ENCODE measurements around the gene KLHL3.

KLHL3 gene

DNA sequence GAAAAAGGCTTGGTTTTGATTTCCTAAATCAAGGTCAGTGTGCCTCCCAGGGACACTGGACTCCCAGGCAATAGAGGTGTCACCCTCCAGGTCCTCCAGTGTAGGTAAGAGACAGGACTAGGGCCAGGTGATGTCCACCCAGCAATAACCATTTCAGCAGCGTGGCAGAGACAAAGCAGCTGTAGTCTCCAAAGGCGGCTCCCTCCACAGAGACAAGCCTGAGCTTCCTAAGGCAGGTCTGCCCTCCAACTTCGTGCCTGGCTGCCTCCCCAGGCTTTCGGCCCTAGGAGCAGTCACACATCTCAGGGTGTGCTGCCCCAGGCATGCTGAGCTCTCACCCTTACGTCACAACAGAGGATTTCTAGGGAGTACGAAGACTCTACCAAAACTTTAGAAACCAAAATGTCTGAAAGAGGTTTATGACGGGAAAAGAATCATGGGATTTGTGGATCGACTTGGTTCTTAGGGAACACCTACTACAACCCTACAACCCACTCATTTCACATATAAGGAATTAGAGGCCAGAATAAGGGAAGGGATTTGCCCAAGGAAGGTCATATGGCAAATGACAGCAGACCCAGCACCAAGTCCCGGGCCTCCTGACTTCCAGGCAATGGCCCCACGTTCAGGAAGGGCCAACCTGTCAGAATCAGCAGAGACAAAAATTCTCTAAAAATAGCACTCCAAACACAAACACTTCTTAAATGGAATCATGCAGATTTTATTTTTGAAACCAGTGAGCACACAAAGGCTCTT is 105.5 kb downstream of the KLHL3 start:
- no peak for DNase-seq

DNA sequence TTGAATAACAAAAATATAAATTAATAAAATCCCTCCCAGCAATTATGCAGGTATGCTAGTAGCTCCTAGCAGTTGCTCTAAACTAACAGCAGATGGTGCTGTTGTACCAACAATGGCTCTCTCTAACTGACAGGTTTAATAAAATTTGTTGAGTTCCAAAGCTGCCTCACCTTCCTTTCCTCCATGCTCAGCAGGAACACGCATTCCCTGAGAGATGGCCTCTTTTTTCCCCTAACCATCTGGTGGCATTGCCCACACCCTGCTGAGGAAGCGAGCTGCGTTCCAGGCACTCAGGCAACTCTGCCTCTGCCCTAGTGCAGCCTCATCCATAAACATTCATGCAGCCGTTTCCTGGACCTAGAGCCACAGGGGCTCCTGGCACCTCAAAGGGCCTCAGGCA is 106.2 kb downstream of the KLHL3 start:
- no peak for DNase-seq

DNA sequence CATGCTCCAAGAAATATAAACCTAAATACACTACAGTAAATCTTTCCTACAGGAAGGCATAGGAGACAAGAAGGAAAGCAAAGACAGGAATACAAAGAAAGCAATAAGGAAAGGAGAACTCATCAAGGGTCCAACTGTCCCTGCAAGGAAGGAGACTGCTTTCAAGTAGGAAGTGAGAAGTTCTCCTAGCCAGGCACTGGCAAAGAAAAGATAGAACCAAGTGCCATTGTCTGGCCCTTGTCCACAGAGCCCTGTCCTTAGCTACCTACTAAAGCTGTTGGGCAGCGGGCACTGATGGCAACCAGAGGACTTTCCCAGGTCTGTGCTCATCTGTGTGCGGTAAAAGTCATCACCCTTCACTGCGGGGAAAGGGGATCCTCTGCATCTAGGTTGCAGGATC is 108.2 kb downstream of the KLHL3 start:
- DNase-seq, result no peak

DNA sequence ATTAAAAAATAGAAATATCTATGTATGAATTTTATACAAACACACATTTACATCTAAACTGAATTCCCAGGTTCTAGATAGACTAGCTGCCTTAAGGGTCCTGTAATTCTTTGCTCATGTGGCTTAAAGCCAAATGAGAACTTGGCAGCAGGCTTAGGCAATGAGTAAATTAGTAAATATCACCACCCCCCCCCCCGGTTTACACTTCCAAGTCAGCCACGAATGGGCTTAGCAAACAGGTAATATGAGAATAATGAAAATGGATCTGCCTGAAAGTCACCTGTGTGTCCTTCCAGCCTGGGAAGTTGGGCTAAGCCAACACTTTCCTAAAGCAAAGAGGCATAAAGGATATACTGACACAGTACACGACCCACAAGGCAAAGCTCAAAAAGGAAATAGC is 108.6 kb downstream of the KLHL3 start:
- no peak for DNase-seq

DNA sequence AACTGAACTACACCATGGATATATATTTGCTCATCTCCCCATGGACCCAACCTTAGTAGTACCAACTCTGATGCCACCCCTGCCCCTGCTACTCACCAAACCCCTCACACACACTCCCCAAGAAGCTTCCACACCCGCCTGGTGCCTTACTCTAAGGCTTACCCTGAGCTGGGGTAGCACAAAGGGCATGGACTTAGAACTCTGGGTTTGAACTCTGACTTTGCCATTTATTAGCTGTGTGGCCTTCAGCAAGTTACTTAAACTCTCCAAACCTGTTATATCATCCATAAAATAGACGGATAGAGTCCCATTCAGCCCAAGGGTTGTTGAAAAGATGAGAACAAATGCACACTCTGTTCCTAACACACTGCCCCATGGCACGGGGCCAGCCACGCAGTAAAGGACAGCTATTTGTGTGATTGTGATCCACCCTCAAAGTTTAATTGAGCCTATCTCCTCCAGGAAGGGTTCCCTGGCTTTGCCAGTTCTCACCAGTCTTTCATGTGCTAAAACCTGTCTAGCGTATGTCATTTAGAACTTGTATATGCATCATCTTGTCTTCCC is 111.0 kb downstream of the KLHL3 start:
- no peak for DNase-seq

DNA sequence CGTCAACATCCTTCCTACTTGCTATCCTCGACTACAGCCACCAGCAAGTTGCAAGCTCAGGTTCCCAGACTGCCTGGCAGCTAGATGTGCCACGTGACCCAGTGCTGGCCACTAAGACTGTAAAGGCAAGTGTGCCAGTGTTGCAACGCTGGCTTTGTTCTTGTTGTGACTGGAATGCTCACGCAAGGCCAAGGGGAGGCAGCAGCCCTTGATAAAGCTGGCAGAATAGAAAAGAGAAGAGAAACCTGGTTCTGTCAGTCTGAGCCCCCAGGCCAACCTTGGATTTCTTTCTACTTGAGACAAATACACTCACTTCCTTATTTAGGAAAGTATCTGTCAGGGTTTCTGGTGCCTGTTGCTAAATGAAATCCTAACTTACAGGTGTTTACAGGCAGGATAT is 113.0 kb downstream of the KLHL3 start:
- DNase-seq, result no peak

DNA sequence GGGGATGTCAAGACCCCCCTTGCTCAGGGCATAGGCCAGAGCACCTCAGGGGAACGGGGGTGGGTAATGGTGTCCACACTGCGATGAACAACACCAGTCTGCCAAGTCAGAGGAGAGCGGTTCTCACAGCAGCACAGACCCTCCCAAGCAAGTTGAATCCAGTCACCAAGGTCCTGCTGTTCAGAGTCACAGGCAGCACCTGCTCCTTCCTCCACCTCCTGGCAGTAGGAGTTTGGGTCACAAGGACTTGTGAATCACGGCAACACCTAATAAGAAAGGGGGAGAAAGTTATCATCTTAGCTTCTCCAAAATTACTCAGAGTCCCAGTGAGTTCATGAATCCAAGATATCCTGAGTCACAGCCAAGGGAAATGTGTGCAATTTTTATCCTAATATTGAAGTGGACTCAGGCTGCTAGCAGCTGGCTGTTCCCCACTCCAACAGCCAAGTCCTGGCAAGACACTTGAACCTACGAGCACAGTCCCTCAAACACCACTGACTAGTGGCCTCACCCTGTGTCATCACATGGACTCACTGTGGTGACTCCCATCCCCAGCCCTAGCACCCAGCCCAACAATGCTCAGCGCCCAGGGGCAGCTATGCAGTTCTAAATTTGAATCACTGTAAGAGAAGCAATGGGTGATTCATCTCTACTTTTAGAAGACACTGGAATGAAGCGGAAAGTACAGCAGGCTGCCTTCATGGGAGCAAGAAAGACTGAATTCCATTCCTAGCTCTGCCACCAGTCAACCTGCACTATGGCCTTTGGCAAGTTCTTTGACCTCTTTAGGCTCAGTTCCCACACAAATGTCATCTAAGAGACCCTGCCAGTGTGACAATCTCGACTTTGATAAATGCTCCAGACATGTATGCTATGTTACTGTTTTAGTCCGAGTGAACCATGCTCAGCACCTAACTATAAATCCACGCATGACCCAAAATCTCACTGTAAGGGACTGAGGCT is 113.7 kb downstream of the KLHL3 start:
- DNase-seq, result no peak

DNA sequence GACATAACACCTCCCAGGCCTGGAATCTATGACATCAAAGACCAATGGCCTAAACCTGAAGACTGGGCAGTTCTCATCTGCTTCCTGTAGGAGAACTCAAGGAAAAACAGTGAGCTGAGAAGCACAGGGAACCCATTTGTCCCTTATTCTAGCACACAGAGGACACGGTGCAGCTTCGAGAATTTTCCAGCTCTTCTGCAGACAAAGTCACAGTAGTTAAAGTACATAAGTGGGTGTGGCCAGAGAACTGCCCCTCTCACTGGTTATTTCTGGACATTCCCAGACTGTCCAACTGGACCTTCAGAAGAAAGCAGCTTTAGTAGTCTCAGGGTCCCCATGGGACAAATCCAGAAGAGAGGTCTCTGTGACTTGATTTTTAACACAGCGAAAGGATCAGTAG is 114.6 kb downstream of the KLHL3 start:
- no peak for DNase-seq

DNA sequence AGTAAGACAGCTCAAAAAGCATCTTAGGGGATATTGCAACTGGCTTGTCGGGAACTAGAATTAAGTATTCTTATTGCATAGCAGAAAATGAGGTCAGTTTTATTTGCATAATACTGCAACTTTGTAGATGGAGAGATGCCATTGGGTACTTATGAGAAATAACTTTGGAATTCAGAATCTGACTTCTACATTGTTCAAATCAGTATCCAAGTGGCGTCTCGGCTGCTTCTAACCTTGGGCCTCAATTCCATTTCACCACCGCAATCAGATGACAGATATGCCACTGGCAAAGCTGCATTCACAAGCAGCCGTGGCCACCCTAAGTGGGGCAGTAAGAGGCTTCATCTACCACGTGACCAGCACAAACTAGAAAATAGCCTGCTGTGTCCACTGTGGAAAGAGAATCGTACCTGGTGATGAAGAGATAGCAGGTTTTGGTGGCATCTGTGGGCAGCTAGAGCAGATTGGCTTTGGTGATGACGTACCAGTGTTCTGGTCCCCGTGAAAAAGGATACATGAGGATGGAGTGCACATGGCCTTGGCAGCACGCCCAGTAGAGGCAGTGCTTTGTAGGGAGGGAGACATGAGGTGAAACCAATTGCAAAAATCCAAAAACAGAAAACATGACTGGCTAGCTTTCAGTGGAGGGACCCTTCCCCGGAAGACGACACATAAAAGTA is 116.6 kb downstream of the KLHL3 start:
- DNase-seq, result no peak

DNA sequence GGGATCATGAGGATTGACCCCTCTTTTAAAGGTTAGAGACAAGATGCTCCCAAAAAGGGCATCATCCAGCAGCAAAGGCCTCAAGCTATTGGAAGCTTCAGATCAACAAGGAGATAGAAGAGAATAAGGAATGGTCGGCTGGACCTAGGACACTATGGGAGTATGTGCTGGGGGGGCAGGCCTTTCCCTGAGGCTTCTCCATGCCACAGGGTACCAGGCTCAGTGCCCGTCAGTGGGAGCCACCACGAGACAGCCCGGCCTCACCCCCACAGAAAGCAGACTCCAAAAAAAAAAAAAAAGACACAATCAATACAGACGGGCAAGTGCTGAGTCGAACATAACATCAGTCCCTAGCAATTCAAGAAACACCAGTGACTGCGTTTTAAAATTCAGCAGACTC is 117.4 kb downstream of the KLHL3 start:
- no peak for DNase-seq

DNA sequence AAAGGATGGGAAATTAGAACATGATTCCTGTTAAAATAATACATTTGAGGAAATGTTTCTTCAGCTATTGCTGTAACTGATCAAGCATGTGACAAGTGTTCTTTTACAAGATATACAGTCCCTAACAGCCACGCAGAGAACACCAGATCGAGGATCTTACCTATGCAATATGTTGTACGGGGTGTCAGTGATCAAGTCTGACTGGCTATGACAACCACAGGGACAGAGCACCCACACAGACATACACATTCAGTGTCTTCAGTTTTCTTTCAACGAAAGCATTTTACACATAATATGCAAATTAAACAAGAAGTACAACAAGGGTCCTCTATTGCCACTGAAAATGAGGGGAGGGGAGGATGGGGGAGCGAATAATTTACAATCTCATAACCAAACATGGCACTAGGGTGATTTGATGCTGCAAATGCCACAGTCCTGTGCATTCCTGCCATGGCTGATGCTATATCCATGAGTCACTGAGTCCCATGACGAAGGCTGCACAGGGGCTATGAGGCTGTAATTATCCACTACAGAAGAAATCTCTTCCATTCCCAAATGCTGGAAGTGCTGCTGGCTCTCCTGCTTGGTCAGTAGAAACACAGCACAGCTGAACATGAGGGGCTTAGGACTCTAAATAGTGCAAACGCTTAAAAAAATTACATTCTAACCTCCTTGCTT is 118.2 kb downstream of the KLHL3 start:
- no peak for DNase-seq

DNA sequence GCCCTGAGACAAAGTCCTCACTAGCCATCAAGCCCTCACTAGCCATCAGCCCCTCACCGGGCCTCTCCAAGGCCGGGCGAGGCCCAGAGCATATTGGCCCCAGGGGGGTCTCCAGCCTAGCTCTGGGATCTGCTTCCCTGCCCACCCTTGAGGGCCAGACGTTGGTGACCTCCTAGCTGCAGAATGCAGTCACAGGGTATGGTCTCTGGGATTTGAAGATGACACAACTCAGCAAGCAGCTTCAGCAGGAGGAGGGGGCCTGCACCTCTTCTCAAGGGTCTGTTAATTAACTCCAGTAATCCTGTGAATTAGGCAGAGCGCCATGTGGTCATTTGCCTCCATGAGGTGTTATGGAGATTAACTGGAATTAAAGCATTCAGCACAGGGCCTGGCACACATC is 119.8 kb downstream of the KLHL3 start:
- DNase-seq, result no peak

DNA sequence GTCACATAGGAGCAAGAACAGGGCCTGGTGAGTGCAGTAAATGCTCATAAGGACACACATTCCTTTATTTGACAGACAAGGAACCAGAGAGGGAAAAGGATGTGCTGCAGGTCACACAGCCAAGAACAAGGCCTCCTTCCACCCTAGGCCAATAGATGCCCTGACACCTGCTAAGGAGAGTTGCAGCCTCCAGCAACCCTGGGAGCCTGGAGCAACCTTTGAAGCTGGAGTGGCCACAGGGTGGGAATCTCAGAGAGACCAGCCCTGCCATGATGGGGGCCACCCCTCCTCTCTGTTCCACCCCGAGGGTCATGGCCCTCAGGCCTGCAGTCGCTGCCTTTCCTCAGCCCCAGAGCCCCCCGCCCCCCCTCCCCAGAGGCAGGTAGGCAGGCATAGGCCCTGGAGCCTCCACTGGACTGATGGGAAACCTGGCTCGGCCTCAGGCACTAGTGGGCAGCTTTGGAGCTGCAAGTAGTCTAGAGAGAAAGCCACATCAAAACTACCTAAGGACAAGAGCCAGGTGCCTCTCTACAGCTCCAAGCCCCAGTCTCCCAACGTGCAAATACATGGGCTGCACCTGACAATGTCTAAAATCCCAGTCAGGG is 120.6 kb downstream of the KLHL3 start:
- DNase-seq, result no peak

DNA sequence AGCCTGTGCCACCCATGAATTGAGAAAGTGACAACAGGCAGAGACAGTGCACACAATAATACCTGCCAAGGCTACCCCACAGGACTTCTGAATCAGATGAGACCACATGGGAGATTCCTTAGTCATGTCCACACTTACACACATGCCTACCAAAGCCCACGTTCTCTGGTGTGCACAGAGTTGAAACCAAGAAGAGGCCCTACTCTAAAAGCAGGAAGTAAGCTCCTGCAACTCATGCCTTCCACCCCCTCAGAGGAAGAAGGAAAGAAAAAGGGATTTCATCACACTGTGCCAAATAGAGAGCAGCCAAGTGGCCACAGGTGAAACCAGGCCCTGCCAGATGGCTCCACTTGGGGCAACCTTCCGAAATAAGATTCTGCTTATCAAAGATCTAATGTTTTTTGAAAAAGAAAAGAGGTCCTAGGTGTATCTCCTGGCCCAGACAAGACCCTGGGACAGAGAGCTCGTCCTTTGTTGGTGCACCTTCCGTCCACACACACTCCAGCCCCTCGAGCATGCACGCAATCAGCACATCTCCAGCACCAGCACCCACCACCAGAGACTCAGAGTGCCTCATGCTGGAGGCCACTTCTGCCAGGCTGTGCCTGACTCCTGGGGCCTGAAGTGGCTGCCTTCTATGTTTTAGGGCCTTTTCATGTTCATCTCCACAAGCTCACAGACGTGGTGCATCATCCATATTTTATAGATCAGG is 122.2 kb downstream of the KLHL3 start:
- no peak for DNase-seq

DNA sequence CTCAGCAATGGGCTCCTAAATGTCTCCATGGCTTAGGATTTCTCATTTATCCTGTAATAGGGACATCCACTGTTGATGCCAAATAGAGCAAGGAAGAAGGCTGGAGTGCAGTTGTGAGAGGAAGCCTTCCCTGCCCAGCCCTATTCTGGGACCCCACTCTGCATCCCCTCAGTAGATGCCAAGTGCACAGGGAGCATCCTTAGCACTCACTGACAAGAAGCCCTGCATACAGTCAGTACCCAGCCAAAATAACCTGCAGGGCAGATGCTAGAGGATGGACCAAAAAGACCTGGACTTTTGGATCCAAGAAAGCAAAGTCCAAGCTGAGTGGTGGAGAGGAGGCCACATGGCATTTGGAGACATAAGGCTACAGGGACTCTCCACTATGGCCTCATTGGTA is 123.3 kb downstream of the KLHL3 start:
- DNase-seq, result no peak

DNA sequence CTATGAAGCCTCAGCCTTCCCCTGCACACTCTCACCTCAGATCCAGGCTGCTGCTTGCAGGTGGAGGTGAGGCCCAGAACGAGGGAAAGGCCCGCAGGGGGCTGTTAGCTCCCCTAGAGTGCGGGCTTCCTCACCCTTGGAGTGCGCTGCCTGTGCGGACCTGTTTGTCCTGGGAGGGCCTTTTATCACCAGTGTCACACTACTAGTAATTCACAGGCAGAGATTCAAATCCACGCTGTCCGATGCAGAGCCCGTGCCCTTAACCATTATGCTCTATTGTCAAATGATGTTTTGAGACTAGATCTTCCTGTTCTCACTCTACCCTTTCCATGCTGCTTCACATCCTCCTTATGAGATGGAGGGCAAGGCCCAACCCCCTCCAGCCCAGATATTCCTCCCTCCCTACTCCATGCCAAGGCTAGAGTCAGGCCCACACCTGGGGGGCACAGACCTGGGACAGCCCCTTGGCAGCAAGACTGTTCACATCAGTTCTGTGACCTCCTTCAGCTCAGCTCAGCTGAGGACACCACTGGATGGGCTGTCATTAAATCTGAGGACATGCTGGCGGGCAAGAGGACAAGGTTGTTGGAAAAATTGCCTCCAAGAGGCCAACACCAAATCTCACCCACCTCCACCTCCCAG is 124.0 kb downstream of the KLHL3 start:
- DNase-seq, result no peak

DNA sequence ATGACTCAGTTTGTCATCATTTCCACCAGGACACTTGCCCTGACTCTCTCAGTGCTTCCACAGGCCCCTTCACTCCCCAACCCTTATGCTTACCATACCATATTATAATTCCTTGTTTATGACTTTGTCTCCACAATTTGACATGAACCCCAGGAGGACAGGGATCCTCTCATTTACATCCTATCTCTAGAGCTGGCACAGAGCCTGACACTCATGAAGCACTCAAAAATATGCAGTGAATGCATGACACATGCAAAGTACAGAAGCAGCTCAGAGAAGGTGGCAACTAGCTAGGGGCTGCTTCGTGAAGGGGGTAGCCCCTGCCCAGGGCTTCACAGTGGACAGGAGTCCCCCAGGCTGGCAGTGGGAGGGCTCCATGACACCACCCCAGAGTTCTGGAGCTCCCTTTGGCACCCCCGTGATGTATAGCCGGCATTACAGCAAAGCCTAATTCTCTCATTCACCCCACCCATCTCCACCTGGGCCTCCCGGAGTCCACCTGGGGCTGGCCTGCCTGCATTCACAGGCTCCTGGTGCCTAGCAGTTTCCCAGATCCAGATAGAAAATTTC is 124.8 kb downstream of the KLHL3 start:
- DNase-seq, result no peak

DNA sequence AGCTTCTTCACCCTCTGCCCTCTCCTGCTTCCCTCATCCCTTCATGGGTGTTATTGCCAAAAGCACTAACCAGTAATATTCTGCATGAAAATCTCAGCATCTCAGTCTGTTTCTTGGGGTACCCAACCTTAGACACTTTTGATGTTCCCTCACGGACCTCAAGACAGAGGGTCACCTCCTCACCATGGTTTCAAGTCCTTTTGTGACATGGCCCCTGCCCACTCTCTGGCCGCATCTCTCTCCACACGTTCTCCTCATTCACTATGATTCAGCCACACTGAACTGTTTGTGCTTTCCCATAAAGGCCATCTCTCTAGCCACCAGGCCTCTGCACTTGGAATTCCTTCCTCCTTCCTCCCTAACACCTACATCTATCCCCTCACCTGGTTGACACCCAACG is 125.3 kb downstream of the KLHL3 start:
- no peak for DNase-seq

DNA sequence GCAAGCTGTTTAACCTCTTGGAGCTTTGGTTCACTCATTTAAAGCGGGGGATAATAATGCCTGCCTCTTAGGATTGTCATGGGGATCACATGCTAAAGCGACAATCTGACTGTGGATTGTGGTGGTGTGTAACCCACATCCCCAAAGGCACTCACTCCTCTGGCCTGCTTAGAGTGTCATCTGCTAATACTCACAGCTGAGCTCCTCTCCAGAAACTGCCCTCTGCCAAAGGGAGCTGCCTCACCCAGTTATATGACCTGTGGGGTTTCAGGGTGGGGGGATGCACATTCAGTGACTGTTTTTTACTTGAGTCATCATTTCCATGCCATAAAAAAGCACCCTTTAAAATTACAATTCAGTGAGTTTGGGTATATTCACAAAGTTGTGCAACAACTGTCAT is 126.8 kb downstream of the KLHL3 start:
- DNase-seq, result no peak

DNA sequence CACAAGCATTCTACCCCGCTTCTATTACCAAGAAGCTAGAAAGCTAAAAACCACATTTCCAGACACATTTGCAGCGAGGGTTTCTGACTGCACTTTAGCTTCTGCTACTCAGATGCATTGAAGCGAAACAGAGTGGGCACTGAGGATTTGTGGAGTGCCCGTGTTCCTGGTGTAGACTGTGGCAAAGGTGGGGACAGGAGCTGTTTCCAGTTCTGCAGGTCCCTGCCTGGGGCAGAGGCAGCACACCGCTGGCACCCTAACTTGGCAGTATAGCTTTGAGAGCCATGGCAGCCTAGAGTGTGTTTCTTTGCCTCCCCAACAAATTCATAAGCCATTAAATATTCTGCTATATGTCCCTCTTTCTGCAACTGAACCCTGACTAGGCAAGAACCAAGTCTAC is 128.1 kb downstream of the KLHL3 start:
- DNase-seq, result no peak

DNA sequence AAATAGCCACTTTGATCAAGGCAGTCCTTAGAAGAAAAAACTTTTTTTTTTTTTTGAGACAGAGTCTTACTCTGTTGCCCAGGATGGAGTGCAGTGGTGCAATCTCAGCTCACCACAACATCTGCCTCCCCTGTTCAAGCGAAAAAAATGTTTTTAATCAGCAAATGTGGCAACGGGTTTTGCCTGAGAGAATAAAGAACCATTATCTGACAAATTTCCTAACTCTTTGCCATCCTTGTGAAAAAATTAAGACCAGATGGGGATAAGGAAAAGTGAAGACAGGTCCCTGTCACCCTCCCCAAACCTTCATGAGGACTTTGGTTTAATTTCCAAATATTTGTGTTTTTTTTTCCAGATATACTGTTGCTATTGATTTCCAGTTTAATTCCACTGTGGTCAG is 129.5 kb downstream of the KLHL3 start:
- no peak for DNase-seq
